HCT116 (cell line): ENCODE measurements around the gene HSD3B1. TPM values are rescaled to one million over a fixed set of nuclear protein-coding genes. Genes with fewer than 3 reads are reported as not detected.

Experiments used
- ATAC-seq: fragments of 200-7000 bp; cut with Tn5 transposase; 2 replicates; pipeline ENCODE4 v1.9.1; 2020; ENCODE audit warnings: mild to moderate bottlenecking, moderate library complexity
- BruUV-seq: library from RNA; stranded (reverse); fragments of 400-500 nt; replicated peaks from 2 replicates; lab custom pipeline; 2021; lab: Mats Ljungman, UMichigan
- CTCF ChIA-PET: fragments of 300-600 bp; sonication (Branson Sonifier 250); formaldehyde crosslinking; loops from one replicate; lab custom pipeline; 2021; ENCODE audit warnings: antibody characterized with exemption; lab: Charles Lee
- POLR2A ChIA-PET: fragments of 300-600, 350-600 bp; sonication (Branson Sonifier 250); formaldehyde crosslinking; loops from one replicate; lab custom pipeline; 2021; ENCODE audit warnings: antibody characterized with exemption; lab: Charles Lee
- RAD21 ChIA-PET, 2 experiments: fragments of 300-600 bp; sonication (Branson Sonifier 250); formaldehyde crosslinking; loops; one replicate each; lab custom pipeline; 2023; ENCODE audit warnings: low total read pairs in 2 of 2; ENCODE audit not compliant: uncharacterized antibody in 2 of 2, unreplicated experiment in 2 of 2, low non-redundant PET in 1 of 2; lab: Charles Lee
- DNase-seq: peaks from one replicate; pipeline ENCODE4 v3.0.0-alpha.2; 2010; ENCODE audit warnings: low read depth, low spot score
- H2AFZ ChIP-seq: fragments of 200-600 bp; shearing (Covaris generic), sonication (generic); 2 replicates; pipeline ENCODE4 v1.6.1; 2017; ENCODE audit warnings: low read depth, mixed run types, mixed read lengths, antibody characterized with exemption, low read length; ENCODE audit not compliant: poor library complexity, severe bottlenecking
- H3K27ac ChIP-seq: 2 replicates; pipeline ENCODE4 v1.5.1; 2012; ENCODE audit warnings: low read depth, low read length
- H3K27me3 ChIP-seq: fragments of 200-600 bp; sonication (generic); 2 replicates; pipeline ENCODE4 v1.6.1; 2016; ENCODE audit warnings: mixed run types, low read length, mixed read lengths; ENCODE audit not compliant: insufficient read depth
- H3K36me3 ChIP-seq, 2 experiments: fragments of 200-500 bp in 1 of 2; fragments of 200-600 bp in 1 of 2; sonication (Bioruptor generic) in 1 of 2; sonication (generic) in 1 of 2; 2 replicates each; pipeline versions ENCODE4 v1.5.1 to v1.6.1; 2014 to 2016; ENCODE audit warnings: low read length in 2 of 2, inconsistent platforms in 1 of 2, mixed read lengths in 1 of 2, mixed run types in 1 of 2; ENCODE audit not compliant: insufficient read depth in 2 of 2, control insufficient read depth in 1 of 2
- H3K4me1 ChIP-seq, 2 experiments: fragments of 200-600 bp in 1 of 2; sonication (generic) in 1 of 2; 2 replicates each; pipeline versions ENCODE4 v1.5.1 to v1.6.1; 2012 to 2017; ENCODE audit warnings: low read length in 2 of 2, inconsistent platforms in 1 of 2, mild to moderate bottlenecking in 1 of 2, mixed read lengths in 1 of 2, mixed run types in 1 of 2, moderate library complexity in 1 of 2; ENCODE audit not compliant: insufficient read depth in 2 of 2, control insufficient read depth in 1 of 2
- H3K4me2 ChIP-seq: fragments of 200-600 bp; sonication (generic); 2 replicates; pipeline ENCODE4 v1.6.1; 2017; ENCODE audit warnings: mixed run types, low read length, mixed read lengths
- H3K4me3 ChIP-seq, 2 experiments: fragments of 200-600 bp in 1 of 2; sonication (generic) in 1 of 2; replicated peaks in 1 of 2; 2 replicates each; pipeline ENCODE4 v1.5.1; 2011 to 2016; ENCODE audit warnings: low read length in 2 of 2, control low read depth in 1 of 2, low read depth in 1 of 2, mild to moderate bottlenecking in 1 of 2, mixed read lengths in 1 of 2, mixed run types in 1 of 2
- H3K79me2 ChIP-seq: fragments of 200-600 bp; sonication (generic); 2 replicates; pipeline ENCODE4 v1.6.1; 2017; ENCODE audit warnings: mild to moderate bottlenecking, mixed run types, low read length, moderate library complexity, mixed read lengths; ENCODE audit not compliant: insufficient read depth
- H3K9ac ChIP-seq: fragments of 200-600 bp; sonication (generic); 2 replicates; pipeline ENCODE4 v1.6.1; 2016; ENCODE audit warnings: low read length, mixed read lengths
- H3K9me2 ChIP-seq: fragments of 200-600 bp; sonication (generic), shearing (Covaris generic); 2 replicates; pipeline ENCODE4 v1.6.1; 2017; ENCODE audit warnings: mixed run types, mild to moderate bottlenecking, moderate library complexity; ENCODE audit not compliant: insufficient read depth
- H3K9me3 ChIP-seq, 2 experiments: fragments of 200-500 bp in 1 of 2; fragments of 200-600 bp in 1 of 2; sonication (Bioruptor generic) in 1 of 2; sonication (generic) in 1 of 2; 2 replicates each; pipeline ENCODE4 v1.6.1; 2014 to 2017; ENCODE audit warnings: low read length in 2 of 2, mixed read lengths in 2 of 2, inconsistent platforms in 1 of 2, low read depth in 1 of 2, mild to moderate bottlenecking in 1 of 2, mixed run types in 1 of 2, moderate library complexity in 1 of 2; ENCODE audit not compliant: control insufficient read depth in 1 of 2, insufficient read depth in 1 of 2
- H4K20me1 ChIP-seq: fragments of 200-600 bp; sonication (generic), shearing (Covaris generic); 2 replicates; pipeline ENCODE4 v1.6.1; 2017; ENCODE audit warnings: mixed run types, mild to moderate bottlenecking, moderate library complexity; ENCODE audit not compliant: insufficient read depth
- ATF3 ChIP-seq: IDR thresholded peaks from 2 replicates; pipeline ENCODE4 v1.6.1; 2012
- EGR1 ChIP-seq: IDR thresholded peaks from 2 replicates; pipeline ENCODE4 v1.6.1; 2012; ENCODE audit warnings: low read depth
- ELF1 ChIP-seq: IDR thresholded peaks from 2 replicates; pipeline ENCODE4 v1.6.1; 2012; ENCODE audit warnings: low read depth, borderline replicate concordance
- JUND ChIP-seq: IDR thresholded peaks from 2 replicates; pipeline ENCODE4 v1.6.1; 2012
- POLR2AphosphoS5 ChIP-seq: IDR thresholded peaks from 2 replicates; pipeline ENCODE4 v1.6.1; 2011; ENCODE audit warnings: mild to moderate bottlenecking, low read depth, low read length, moderate library complexity
- YY1 ChIP-seq: IDR thresholded peaks from 2 replicates; pipeline ENCODE4 v1.6.1; 2011; ENCODE audit warnings: low read length, low read depth, moderate library complexity, mild to moderate bottlenecking; ENCODE audit not compliant: insufficient replicate concordance; ENCODE audit errors: extremely low read depth
- ZNF274 ChIP-seq: fragments of 200-500 bp; sonication (Bioruptor generic); IDR thresholded peaks from 2 replicates; pipeline ENCODE4 v1.6.1; 2014; ENCODE audit warnings: mild to moderate bottlenecking, low read depth, low read length, inconsistent platforms
- intact Hi-C: fragments of 100-400 bp; cut with micrococcal nuclease; formaldehyde crosslinking; loops from 2 replicates; pipeline ENCODE4 v1.10.0; 2022
- total RNA-seq: library from RNA; stranded (reverse); gene quantifications from one replicate; pipeline ENCODE4 v1.2.1, GENCODE V29; 2021; ENCODE audit not compliant: unreplicated experiment

The HSD3B1 gene
- total RNA-seq, 1 experiment from 2014 or later: not detected

DNA sequence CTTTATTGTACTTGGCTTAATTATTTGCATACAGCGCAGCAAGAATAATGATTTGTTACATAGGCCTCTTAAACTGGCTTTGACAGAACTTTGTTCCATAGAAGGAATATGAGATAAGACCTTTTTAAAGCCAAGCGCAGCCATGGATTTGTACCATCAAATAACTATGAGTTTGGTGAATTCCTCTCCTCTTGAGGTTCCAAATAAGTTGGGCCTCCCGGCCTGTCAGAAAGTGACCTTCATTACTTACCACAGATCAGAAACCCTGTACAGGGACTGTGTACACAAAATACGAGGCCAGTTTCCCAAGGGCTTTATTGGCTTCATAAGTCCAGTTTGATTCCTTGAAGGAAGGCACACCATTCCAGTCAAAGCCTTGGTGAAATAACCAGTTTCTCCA lies 21.8 kb upstream of the HSD3B1 start:
- Histone ChIP-seq H2AFZ (no peak overlapping the region), H3K4me2 (no peak overlapping the region), H3K79me2 (no peaks in the 10 kb centered on the region), H3K9ac (no peak overlapping the region), H3K36me3 (no peaks in the 10 kb centered on the region), H4K20me1 (no peaks in the 10 kb centered on the region), H3K9me3 (no peaks in the 10 kb centered on the region), H3K4me3 (no peak overlapping the region), H3K27me3 (peaks cover 9% of the 10 kb centered on the region), H3K27ac (no peak overlapping the region), H3K4me1 (no peaks in the 10 kb centered on the region), H3K9me2 (no peaks in the 10 kb centered on the region)
- no TSS peak for BruUV-seq
- ChIA-PET POLR2A (no interaction called here), RAD21 (no interaction called here), CTCF (no interaction called here)
- intact Hi-C loops: loop anchor here (5.0 kb wide), 1 partner anchor 1493 kb away; no protein-coding TSS in a partner anchor
- DNase-seq: no peak
- TF ChIP-seq JUND (no peak), ATF3 (no peak), ZNF274 (no peak), EGR1 (no peak), POLR2AphosphoS5 (no peak), ELF1 (no peak)
- ATAC-seq: no peak

GRCh38 chr1:119488216-119488615 lies 18.8 kb upstream of the HSD3B1 start:
- RAD21 ChIA-PET: no interaction called here
- no peaks in the 10 kb centered on the region for H3K4me1 ChIP-seq
- TF ChIP-seq YY1: no peak
- intact Hi-C loops: loop anchor here (5.0 kb wide), 1 partner anchor 1496 kb away; no protein-coding TSS in a partner anchor
- ATAC-seq: no peak
- no peaks in the 10 kb centered on the region for H3K79me2 ChIP-seq
- no TSS peak for BruUV-seq
- POLR2A ChIA-PET: no interaction called here
- H3K4me3 ChIP-seq: no peak overlapping the region
- no peaks in the 10 kb centered on the region for H3K9me3 ChIP-seq
- no peaks in the 10 kb centered on the region for H3K9me2 ChIP-seq
- no peaks in the 10 kb centered on the region for H3K36me3 ChIP-seq
- peaks cover 6% of the 10 kb centered on the region for H3K27me3 ChIP-seq
- H3K4me2 ChIP-seq: no peak overlapping the region
- no peak for DNase-seq
- H3K27ac ChIP-seq: no peak overlapping the region
- no peak overlapping the region for H3K9ac ChIP-seq
- H2AFZ ChIP-seq: no peak overlapping the region
- CTCF ChIA-PET: no interaction called here
- H4K20me1 ChIP-seq: no peaks in the 10 kb centered on the region
